Fibroblast of mammary gland (primary cell): Measurements from ENCODE around the gene PROSER1.

ENCODE experiments used
- DNase-seq: peaks from one replicate; pipeline ENCODE4 v3.0.0-alpha.2; 2010; ENCODE audit warnings: low read depth
- H3K4me3 ChIP-seq: 2 replicates; pipeline ENCODE4 v1.5.1; 2011; ENCODE audit warnings: low read depth, mild to moderate bottlenecking, low read length, moderate library complexity; ENCODE audit not compliant: control insufficient read depth
- TF ChIP-seq, protein P1 (sequence below): conservative IDR thresholded peaks from 2 replicates; pipeline ENCODE4 v1.5.1; 2011; ENCODE audit warnings: low read depth, low read length, inconsistent platforms; ENCODE audit not compliant: control insufficient read depth, insufficient read depth

The PROSER1 gene

GRCh38 chr13:39054112-39054511 is 16.2 kb upstream of the PROSER1 start:
- no peak for DNase-seq
- H3K4me3 ChIP-seq: no peak overlapping the region
- TF ChIP-seq, protein P1, sequence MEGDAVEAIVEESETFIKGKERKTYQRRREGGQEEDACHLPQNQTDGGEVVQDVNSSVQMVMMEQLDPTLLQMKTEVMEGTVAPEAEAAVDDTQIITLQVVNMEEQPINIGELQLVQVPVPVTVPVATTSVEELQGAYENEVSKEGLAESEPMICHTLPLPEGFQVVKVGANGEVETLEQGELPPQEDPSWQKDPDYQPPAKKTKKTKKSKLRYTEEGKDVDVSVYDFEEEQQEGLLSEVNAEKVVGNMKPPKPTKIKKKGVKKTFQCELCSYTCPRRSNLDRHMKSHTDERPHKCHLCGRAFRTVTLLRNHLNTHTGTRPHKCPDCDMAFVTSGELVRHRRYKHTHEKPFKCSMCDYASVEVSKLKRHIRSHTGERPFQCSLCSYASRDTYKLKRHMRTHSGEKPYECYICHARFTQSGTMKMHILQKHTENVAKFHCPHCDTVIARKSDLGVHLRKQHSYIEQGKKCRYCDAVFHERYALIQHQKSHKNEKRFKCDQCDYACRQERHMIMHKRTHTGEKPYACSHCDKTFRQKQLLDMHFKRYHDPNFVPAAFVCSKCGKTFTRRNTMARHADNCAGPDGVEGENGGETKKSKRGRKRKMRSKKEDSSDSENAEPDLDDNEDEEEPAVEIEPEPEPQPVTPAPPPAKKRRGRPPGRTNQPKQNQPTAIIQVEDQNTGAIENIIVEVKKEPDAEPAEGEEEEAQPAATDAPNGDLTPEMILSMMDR: no peak

DNA sequence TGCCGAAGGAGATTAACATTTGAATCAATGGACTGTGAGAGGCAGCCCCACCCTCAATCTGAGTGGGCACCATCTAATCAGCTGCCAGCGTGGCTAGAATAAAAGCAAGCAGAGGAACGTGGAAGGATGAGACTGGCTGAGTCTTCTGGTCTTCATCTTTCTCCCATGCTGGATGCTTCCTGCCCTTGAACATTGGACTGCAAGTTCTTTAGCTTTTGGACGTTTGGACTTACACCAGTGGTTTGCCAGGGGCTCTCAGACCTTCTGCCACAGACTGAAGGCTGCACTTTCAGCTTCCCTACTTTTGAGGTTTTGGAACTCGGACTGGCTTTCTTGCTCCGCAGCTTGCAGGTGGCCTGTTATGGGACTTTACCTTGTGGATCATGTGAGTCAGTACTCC is 15.1 kb upstream of the PROSER1 start:
- H3K4me3 ChIP-seq: no peak overlapping the region
- TF ChIP-seq, protein P1: no peak
- no peak for DNase-seq

DNA sequence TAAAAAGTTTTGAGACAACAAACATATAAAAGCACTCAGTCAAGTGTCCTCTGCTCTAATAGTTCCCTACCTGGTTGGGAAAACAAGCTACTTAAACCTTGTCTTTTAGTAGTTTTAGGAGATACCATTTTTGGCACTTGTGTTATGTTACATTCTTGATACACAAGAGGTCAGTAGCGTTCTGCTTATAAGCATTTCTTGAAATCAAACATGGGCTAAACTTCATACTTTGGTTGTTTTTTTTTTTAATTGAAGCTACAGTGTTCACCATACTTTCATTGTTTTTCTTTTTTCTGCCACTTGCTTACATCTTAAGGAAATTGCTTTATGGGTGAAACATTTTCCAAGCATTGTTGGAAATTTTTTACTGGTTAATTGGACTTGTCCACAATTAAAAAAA is 13.3 kb upstream of the PROSER1 start:
- H3K4me3 ChIP-seq: no peak overlapping the region
- TF ChIP-seq, protein P1: peak; percentile 56
- DNase-seq: peak; percentile 62

- no peak overlapping the region for H3K4me3 ChIP-seq
- TF ChIP-seq, protein P1: no peak
- no peak for DNase-seq
Measured at GRCh38 chr13:39049274-39049673, 11.4 kb upstream of the PROSER1 start.

GRCh38 chr13:39048806-39049205 is 10.9 kb upstream of the PROSER1 start:
- TF ChIP-seq, protein P1: no peak
- no peak overlapping the region for H3K4me3 ChIP-seq
- DNase-seq: no peak

DNA sequence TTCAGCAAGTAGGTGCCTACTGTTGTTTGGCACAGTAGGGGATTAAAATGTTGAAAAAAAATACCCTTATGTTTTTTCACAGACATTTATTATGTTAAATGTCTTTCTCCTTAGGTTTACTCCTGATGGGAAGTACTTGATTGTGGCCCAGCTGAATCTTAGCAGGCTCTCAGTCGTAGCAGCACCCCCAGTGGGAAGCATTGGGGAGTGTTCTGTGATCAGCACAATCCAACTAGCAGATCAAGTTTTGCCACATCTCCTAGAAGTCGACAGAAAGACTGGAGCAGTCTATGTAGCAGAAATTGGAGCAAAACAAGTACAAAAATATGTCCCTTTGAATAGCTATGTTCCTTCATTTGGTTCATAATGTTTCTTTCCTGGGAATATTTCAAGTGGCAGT is 9.7 kb upstream of the PROSER1 start:
- TF ChIP-seq, protein P1: peak; percentile 9
- DNase-seq: no peak
- no peak overlapping the region for H3K4me3 ChIP-seq

- no peak overlapping the region for H3K4me3 ChIP-seq
- DNase-seq: no peak
- TF ChIP-seq, protein P1: no peak
Measured at GRCh38 chr13:39044536-39044935, 6.6 kb upstream of the PROSER1 start.
